Sigmoid colon (tissue), 7 donors: Measurements from ENCODE around the gene PRDM16. TPM values are rescaled to one million over a fixed set of nuclear protein-coding genes. Genes with fewer than 3 reads are reported as not detected.

Experiments used
- DNase-seq: peaks from one replicate; pipeline ENCODE4 v3.0.0-alpha.2; 2019
- H3K27ac ChIP-seq, 4 donors: fragments of 200-600 bp; sonication (generic); one replicate each; pipeline ENCODE4 v1.5.1; 2016 to 2019; ENCODE audit warnings: mild to moderate bottlenecking in 1 of 4
- H3K27me3 ChIP-seq, 3 donors: fragments of 200-600 bp; sonication (generic); one replicate each; pipeline ENCODE4 v1.5.1; 2019; ENCODE audit warnings: mild to moderate bottlenecking in 1 of 3
- H3K36me3 ChIP-seq, 4 donors: fragments of 200-600 bp; sonication (generic); one replicate each; pipeline ENCODE4 v1.5.1; 2016 to 2019
- H3K4me1 ChIP-seq, 4 donors: fragments of 200-600 bp; sonication (generic); one replicate each; pipeline ENCODE4 v1.5.1; 2017 to 2019
- H3K4me3 ChIP-seq, 4 donors: fragments of 200-600 bp; sonication (generic); one replicate each; pipeline ENCODE4 v1.5.1; 2017 to 2019; ENCODE audit warnings: mild to moderate bottlenecking in 2 of 4, moderate library complexity in 1 of 4
- H3K9me3 ChIP-seq, 4 donors: fragments of 200-600 bp in 3 of 4; sonication (generic) in 3 of 4; one replicate each; pipeline versions ENCODE4 v1.5.1 to v1.6.1; 2013 to 2019
- CTCF ChIP-seq, 4 experiments: fragments of 450-650 bp in 3 of 4; fragments of 200-600 bp in 1 of 4; IDR thresholded peaks; one replicate each; pipeline ENCODE4 v1.5.1; 2016 to 2019; ENCODE audit warnings: antibody characterized with exemption in 4 of 4, mild to moderate bottlenecking in 3 of 4, moderate library complexity in 2 of 4
- EP300 ChIP-seq, 4 donors: sonication (generic); formaldehyde crosslinking; IDR thresholded peaks; one replicate each; pipeline ENCODE4 v1.6.1; 2017; ENCODE audit warnings: antibody characterized with exemption in 4 of 4
- POLR2A ChIP-seq, 2 donors: fragments of 450-650 bp; IDR thresholded peaks; one replicate each; pipeline ENCODE4 v1.6.1; 2016; ENCODE audit warnings: antibody characterized with exemption in 2 of 2, mild to moderate bottlenecking in 2 of 2, moderate library complexity in 2 of 2
- POLR2AphosphoS5 ChIP-seq, 4 donors: sonication (generic); formaldehyde crosslinking; IDR thresholded peaks; one replicate each; pipeline ENCODE4 v1.6.1; 2017; ENCODE audit warnings: antibody characterized with exemption in 4 of 4
- WGBS, 2 donors: extraction: QIAGEN DNeasy Blood & Tissue Kit; methylation state at CpG; one replicate each; pipeline ENCODE4 v1.1.7; 2013; 5-methylcytosine and 5-hydroxymethylcytosine counted together
- intact Hi-C: fragments of 100-400 bp; cut with DNase I; formaldehyde crosslinking; loops from one replicate; pipeline ENCODE4 v1.15.1; 2023
- polyA plus RNA-seq, 3 donors: library from polyadenylated mRNA; stranded (reverse); fragments of 200-250 nt; gene quantifications; one replicate each; pipeline ENCODE4 v1.2.3, GENCODE V29; 2013
- total RNA-seq, 4 donors: library from RNA; depleted of rRNA; stranded (reverse); fragments of >200 nt; gene quantifications; one replicate each; pipeline ENCODE4 v1.1.0, GENCODE V29; 2016
- donor health status: healthy with polysubstance abuse.
- donor health status: Bipolar disorder and iron deficiency.
- donor health status: healthy.

Gene PRDM16
- total and polyA plus RNA-seq, 7 donors = under 0.01 to 1.7 (median 0.49) TPM

GRCh38 chr1:3359756-3360440, 290.9 kb downstream of the PRDM16 start:
- no peak overlapping the region for H3K27ac ChIP-seq
- H3K9me3 ChIP-seq = no peaks in the 10 kb centered on the region
- no peak overlapping the region for H3K4me3 ChIP-seq
- no peak for DNase-seq
- no peak for TF ChIP-seq EP300 (IDR thresholded peaks at IDR 0.05)
- TF ChIP-seq POLR2AphosphoS5 (IDR thresholded peaks at IDR 0.05) = no peak
- TF ChIP-seq CTCF (IDR thresholded peaks at IDR 0.05) = no peak
- TF ChIP-seq POLR2A (IDR thresholded peaks at IDR 0.05) = no peak
- intact Hi-C loops = no loop called here
- no peaks in the 10 kb centered on the region for H3K36me3 ChIP-seq
- H3K4me1 ChIP-seq = no peaks in the 10 kb centered on the region
- WGBS, 2 donors = 37 to 80% methylated on average over 31 of the region's 31 CpGs
- peaks cover 0 to 45% (median 23%) of the 10 kb centered on the region in 3 donors for H3K27me3 ChIP-seq

DNA sequence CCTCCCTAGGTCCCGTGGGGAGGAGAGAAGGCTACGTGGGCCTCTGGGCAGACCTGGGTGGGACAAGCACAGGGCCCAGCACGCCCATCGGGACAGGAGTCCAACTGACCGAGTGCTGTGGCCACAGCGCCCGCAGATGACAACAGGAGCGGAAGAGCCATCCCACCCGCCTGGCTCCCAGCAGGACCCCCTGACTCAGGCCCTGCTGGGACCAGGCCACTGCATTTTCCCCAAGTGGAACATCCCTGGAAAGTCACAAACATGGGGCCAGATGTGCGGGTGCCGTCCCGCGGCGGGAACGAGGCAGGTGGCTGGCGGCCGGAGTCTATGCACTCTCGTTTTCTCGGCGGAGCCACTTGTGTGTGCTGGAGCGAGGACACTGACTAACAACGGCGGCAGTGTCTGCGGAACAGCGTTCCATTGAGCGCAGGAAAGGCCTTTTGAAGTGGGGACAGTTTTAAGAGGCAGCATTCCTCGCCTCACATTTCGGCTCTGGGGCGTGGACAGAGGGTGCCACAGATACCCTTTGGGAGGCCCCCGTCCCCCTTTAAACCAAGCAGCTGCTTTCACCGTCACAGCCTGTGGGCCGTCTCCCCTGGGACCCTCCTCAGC, 291.7 kb downstream of the PRDM16 start:
- 90 to 95% methylated on average over 32 of the region's 32 CpGs for WGBS, 2 donors
- intact Hi-C loops = no loop called here
- DNase-seq = no peak
- Histone ChIP-seq H3K9me3 (no peaks in the 10 kb centered on the region), H3K4me3 (no peak overlapping the region), H3K36me3 (no peaks in the 10 kb centered on the region), H3K4me1 (peaks cover 0 to 2% (median 0%) of the 10 kb centered on the region in 4 donors), H3K27me3 (peaks cover 0 to 54% (median 23%) of the 10 kb centered on the region in 3 donors), H3K27ac (no peak overlapping the region)
- TF ChIP-seq POLR2AphosphoS5 (IDR thresholded peaks at IDR 0.05) (no peak), CTCF (IDR thresholded peaks at IDR 0.05) (no peak), POLR2A (IDR thresholded peaks at IDR 0.05) (no peak), EP300 (IDR thresholded peaks at IDR 0.05) (no peak)

GRCh38 chr1:3363023-3363422, 294.0 kb downstream of the PRDM16 start:
- TF ChIP-seq POLR2A (IDR thresholded peaks at IDR 0.05) = no peak
- TF ChIP-seq EP300 (IDR thresholded peaks at IDR 0.05) = no peak
- no peak for TF ChIP-seq POLR2AphosphoS5 (IDR thresholded peaks at IDR 0.05)
- TF ChIP-seq CTCF (IDR thresholded peaks at IDR 0.05) = no peak
- Histone ChIP-seq H3K36me3 (no peaks in the 10 kb centered on the region), H3K4me3 (no peak overlapping the region), H3K27me3 (peaks cover 0 to 48% (median 23%) of the 10 kb centered on the region in 3 donors), H3K4me1 (peaks cover 0 to 8% (median 4%) of the 10 kb centered on the region in 4 donors), H3K27ac (no peak overlapping the region), H3K9me3 (no peaks in the 10 kb centered on the region)
- intact Hi-C loops = no loop called here
- 90 to 91% methylated on average over 11 of the region's 11 CpGs for WGBS, 2 donors
- DNase-seq = no peak

GRCh38 chr1:3363756-3364155, 294.8 kb downstream of the PRDM16 start:
- intact Hi-C loops = no loop called here
- Histone ChIP-seq H3K27me3 (peaks cover 0 to 46% (median 23%) of the 10 kb centered on the region in 3 donors), H3K36me3 (no peaks in the 10 kb centered on the region), H3K4me3 (no peak overlapping the region), H3K9me3 (no peaks in the 10 kb centered on the region), H3K27ac (no peak overlapping the region), H3K4me1 (peaks cover 0 to 14% (median 7%) of the 10 kb centered on the region in 4 donors)
- whole genome bisulfite sequencing, 2 donors = 94% methylated on average over 16 of the region's 16 CpGs
- no peak for DNase-seq
- no peak for TF ChIP-seq POLR2A (IDR thresholded peaks at IDR 0.05)
- TF ChIP-seq CTCF (IDR thresholded peaks at IDR 0.05) = no peak
- TF ChIP-seq POLR2AphosphoS5 (IDR thresholded peaks at IDR 0.05) = no peak
- no peak for TF ChIP-seq EP300 (IDR thresholded peaks at IDR 0.05)
